GM19455 (cell line): Measurements from ENCODE around the gene MBD4.

Experiments
- ATAC-seq: cut with Tn5 transposase; IDR thresholded peaks from one replicate; pipeline ENCODE4 v1.9.1; 2021; ENCODE audit not compliant: unreplicated experiment

The MBD4 gene

DNA sequence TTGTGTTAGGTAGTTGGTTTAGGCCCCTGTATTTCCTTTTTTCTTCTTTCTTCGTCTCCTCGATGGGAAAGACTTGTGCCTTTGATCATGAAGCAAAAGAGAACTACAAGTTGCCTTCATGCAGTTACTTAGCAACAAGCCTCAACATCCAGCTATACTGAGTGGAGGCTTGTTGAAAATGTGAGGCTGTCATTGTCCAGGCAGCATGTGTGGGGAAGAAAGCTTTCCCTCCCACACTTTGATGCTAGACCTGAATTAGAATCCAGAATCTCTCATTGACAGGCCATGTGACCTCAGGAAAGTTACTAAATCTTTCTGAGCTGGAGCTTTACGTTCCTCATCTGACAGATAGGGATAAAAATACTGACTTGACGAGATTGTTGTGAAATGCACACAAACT is 24.0 kb upstream of the MBD4 start:
- no peak for ATAC-seq

DNA sequence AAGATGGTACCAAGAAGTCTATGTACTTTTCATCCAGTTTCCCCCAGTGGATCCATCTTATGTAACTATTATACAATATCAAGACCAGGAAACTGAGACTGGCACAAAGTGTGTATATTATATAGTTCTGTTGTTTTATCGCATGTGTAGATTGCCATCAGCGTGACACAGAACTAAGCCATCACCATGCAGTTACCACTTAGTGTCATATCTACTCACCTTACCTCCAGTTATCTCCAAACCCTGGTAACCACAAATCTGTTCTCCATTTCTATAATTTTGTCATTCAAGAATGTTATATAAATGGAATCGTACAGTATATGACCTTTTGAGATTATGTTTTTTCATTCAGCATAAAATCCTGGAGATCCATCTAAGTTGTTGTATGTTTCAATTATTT is 23.3 kb upstream of the MBD4 start:
- no peak for ATAC-seq

DNA sequence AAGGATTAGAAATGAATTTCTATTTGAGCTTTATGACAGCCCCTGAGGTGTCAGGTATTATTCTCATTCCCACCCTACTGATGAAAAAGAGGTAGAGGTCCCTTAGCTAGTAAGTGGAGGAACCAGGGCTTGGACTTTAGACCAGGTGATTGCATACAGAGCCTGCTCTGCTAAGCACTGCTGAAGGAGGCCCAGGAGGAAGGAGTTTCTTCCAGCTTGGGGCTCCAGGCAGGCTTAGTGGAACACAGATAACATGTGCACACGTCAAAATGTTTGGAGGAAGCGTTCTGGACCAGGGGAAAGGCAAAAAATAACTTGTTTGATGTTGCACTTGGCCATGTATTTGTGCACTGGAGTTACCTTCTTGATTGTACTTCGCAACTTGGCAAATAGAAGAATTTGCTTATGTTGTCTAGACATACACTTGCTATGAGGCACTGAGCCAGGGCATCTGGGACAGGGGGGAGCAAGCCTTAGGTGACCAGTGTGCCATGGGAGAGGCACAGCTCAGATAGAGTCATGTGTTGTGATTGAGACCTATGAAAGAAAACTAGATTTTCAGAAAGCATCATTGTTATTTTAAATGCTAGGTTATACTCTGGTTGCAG is 22.7 kb upstream of the MBD4 start:
- ATAC-seq, result no peak

DNA sequence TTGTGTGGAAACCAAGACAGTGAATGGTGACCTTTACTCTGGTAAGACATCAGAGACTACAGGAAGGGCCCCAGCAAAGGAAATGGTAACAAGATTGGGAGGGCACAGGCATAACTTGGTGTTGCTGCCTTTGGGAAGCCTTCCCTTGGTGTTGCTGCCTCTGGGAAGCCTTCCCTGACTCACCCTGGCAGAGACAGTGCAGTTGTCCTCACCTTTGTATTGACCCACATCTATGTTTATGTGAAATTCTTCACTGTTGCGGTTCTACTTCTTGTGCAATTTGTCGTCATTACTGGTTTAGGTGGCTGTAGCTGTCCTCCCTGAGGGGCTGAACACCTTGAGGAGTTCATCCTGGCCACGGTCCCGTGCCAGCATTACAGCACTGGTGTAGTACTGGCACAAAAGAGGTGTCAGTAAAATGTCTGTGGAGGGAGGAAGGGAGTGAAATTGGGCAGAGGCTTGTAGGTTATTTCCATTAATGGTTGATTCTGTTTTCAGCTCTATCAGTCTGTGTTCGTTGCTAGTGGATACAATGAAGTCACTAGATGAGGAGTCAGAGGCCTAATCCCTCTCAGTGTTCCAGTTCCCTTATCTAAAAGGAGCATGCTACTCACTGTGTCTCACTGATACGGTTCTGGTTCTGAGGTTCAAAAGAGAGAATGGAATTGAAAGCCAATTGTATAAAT is 21.9 kb upstream of the MBD4 start:
- ATAC-seq, result no peak

DNA sequence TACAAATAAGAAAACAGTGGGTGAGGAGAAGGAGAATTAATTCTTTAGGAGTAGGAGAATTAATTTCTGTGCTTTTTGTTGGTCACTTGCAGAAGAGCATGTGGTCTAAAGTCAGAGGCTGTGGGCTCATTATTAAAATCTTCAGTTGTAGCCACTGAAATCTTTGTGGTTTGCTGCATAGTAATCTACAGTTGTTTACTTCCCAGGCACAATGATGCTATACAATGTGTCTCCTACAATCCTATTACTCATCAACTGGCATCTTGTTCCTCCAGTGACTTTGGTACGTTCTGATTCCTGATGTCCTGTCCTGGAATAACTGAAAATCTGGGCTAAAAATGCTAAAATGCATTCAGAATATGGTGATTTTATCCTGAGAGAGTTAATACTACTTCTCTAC is 21.3 kb upstream of the MBD4 start:
- no peak for ATAC-seq

DNA sequence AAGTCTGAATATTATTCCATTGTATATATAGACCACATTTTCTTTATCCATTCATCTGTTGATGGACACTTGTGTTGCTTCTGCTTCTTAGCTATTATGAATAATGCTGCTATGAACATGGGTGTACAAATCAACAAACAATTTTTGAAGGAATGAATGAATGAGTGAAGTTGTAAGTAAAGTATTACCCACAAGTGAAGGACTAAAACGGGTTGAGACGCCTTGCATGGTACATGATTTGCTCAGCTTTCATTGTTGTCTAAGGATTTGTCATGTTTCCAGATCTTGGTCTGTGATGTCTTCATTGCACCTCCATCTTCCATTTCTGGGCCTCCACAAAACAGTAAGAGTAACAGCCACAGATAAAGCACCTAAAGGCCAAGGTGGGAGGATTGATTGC is 20.8 kb upstream of the MBD4 start:
- ATAC-seq, result no peak

DNA sequence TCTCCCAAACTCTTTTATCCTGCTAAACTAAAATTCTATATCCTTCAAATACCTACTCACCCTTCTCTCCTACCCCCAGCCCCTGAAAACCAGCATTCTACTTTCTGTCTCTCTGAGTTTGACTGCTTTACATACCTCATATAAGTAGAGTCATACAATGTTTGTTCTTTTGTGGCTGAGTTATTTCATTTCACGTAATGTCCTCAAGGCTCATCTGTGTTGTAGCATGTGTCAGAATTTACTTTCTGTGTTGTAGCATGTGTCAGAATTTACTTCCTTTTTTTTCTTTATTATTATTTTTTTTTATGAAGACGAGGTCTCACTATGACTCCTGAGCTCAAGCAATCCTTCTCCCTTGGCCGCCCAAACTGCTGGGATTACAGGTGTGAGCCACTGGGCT is 20.4 kb upstream of the MBD4 start:
- no peak for ATAC-seq

DNA sequence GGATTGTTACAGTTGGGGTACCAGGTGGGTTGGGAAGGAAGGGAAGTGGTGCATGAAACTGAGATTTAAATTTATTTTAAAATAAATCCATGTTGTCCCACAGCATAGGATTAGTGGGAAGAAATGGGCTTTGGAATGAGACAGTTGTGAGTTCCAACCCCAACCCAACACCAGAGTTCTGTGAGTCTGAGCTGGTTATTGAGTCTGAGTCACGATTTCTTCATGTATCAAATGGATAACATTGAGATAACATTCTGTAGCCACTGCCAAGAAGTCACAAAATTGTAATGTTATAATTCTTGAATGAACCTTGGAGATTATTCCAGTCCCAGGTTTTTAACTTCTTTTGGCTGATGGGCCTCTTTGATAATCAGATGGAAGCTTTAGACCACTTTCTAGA is 14.0 kb upstream of the MBD4 start:
- no peak for ATAC-seq

DNA sequence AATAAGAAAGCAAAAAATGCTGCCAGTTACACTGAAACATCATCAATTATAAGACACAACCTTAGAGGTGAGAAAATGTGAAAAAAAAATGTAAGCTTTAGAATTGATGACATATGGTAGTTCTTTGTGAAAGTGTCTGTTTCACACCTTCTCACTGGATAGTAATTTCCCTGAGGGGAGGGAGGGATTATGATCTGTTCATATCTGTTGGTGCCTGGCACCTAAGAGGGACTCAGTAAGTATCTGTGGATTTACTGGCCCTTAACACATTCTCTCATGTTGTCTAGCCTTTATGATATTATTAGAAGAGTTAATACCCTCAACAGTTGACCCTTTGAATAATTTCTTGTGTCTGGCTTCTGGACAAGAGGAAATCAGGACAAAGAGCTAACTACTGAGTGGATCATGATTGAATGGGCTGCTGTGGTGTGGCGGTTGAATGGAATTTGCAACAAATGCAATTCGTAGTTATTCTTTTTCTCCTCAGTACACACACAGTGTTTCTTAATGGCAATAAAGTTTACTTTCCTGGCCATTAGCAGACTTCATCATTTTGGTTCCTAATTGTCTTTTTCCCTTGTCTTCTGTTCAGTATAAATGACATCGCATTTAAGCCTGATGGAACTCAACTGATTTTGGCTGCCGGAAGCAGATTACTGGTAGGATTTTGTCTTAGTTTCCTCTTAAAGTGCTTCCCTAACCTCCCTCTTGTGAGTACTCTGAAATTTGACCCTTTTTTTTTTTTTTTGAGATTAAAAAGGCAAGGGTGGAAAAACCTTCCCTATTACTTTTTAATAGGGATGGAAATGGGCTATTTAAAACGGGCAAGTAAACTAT is 9.7 kb upstream of the MBD4 start:
- no peak for ATAC-seq

DNA sequence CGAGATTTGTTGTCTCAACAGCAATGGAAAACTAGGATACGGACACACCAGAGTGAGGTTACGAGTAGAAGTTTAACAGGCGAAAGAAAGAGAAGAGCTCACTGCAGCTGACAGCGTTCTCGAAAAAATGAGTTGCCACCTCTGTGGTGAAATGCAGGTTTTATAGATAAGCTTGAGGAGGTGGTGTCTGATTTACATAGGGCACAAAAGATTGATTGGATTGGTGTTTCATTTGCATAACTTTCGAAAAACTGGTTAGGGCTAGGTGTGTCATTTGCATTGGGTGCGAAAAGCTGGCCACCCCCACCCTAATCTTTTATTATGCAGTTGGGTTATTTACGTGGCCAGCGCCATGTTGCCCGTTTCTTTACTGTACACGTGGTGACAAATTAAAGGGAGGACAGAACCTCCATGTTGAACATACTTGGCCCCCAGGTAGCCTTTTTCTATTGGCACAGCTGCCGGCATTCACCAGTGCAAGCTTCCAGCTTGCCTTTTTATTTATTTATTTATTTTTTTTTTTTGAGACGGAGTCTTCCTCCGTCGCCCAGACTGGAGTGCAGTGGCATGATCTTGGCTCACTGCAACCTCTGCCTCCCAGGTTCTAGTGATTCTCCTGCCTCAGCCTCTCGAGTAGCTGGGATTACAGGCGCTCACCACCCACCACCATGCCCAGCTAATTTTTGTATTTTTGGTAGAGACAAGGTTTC is 8.6 kb upstream of the MBD4 start:
- no peak for ATAC-seq

DNA sequence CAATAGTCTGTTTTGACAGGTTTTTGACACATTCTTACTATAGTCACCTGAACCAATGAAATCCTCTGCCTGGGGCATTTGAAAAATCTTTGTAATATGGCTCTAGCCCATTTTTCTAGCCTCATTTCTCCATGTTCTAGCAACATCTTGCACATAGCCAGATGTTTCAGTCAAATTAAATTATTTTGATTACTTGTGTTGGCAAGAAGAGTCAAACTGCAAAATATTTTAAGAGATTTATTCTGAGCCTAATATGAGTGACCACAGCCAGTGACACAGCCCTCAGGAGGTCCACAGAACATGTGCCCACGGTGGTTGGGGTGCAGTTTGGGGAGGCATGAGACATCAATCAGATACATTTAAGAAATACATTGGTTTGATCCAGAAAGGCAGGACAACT is 7.2 kb upstream of the MBD4 start:
- no peak for ATAC-seq

DNA sequence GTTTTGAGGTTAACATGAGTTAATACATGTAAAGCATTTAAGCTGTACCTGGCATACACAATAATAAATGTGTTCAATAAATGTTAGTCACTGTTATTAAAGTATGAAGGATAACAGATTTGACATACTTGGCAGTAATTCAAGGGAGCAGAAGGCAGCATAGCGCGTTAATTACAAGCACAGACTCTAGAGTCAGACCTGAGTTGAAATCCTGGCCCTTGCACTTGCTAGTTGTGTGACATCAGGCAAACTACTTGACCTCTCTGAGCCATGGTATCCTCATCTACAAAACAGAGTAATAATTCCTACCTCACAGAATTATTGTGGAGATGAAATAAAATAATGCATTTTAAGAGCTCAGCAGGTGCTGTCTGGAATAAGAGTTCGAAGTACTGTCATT is 5.7 kb upstream of the MBD4 start:
- no peak for ATAC-seq

DNA sequence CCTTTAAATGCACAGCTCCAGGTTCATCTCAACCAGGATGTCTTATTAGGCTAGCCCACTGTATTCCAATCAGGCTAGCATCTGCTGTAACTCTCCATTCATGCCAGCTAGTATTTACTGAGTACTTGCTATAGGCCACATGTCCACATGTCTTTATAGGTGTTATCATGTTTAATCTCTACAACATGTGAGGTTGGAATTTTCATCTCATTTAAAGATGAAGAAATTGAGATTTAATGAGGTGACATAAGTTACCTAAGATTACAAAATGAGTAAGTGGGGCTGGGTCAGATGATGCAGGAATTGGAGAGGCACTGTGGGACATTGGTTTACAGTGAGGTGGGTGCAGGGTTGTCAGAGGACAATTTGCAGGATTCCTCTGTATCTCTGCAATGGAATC is 3.2 kb upstream of the MBD4 start:
- ATAC-seq, result no peak

DNA sequence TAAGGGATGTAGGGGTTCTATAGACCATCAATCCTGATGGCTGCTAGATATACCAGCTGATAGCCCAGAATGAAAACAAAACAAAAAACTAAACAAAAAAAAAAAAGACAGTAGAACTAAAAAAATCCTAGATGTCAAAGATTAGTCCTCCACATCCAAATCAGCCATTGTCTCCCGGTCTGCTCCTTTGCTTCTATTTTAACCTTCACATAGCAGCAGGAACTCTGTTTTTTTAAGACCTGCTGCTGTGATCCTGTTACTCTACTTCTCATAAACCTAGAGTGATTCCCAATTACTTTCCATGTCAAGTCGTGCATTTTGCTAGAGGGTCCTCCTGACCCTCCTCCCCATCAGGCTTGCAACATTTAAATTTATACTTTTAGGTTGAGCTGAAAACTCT is 2.7 kb upstream of the MBD4 start:
- no peak for ATAC-seq

DNA sequence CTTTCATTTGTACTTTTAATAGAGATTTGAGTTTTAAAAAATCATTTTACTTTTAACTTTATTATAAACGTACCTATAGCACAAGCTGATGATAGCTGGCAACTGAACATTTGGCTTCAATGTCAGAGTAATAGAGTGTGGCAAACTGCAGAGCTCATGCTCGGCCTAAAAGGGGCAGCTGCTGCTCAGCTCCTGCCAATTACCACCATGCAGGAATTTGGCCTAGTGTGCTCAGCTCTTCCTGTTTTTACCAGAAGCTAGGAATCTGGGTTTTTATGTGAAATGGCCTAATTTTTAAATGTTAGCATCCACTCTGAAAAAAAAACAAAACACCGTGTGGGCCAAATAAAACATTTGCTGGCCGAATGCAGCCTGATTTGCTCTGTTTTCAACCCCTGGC is 2.0 kb upstream of the MBD4 start:
- no peak for ATAC-seq

DNA sequence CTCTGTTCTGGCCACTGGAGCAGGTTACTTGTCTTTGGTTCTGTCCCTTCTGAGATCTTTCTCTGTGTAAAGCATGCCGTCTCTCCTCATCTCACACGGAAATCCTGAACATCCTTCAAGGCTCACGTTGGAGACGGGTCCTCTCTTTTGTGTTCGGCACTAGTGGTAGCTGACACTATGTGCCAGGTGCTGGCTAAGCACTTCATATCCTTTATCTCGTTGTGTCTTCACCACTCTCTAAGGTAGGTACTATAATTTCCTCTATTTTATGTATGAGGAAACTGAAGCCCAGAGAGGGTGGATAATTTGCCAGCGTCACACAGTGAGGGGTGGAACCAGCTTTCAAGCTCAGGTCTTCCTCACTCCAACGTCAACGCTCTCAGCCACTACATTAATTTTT is 1.5 kb upstream of the MBD4 start:
- no peak for ATAC-seq

DNA sequence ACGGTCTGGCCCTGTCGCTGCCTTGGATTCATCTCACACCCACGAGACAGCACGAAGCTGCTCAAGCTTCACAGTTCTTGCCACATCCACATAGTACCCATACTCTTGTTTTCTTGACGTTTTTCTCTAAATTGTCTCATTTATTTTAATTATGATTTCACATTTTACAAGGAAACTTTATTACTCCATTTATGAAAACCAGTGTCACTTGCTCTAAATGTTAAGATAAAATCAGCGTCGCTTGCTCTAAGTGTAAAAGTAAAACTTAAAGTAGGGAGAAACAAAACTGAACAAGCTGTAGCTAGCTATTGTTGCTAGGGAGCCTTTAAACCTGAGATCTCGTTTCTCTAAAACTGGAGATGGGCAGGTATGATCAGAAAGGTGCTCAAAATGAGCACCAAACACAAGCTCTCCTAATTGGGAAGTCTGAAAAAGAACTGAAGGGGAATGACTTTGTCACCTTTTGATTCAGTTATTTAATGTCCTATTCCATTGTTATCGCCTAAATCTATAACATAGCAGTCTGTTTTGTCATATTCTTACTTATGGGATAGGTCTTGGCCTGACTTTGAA is 956 bp upstream of the MBD4 start:
- ATAC-seq, result no peak

DNA sequence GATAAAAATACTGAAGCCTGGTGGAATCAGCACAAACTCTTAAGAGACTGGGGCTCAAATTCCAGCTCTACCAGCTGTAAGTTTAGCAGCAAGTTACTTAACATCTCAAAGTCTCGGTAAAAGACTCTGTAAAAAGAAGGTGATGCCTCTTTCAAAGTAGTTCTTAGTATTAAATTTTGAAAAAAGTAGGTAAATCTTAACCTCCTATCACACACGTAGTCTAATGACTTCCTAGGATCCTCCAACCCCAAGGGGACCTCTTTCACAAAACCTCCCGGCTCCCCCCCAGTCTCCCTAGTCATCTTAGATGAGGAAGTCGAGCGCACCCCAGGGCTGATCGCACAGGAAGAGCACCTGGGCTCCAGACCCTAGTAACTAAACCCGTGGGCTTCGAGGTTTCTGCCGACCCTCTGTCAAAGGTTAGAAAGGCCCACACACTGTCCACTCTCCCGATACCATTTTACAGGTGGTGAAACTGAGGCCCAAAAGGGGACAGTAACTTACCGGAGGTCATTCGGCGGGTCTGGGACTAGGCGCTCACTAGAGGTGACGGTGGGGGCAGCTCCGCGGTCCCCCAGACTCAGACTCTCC is 427 bp downstream of the MBD4 start:
- no peak for ATAC-seq

DNA sequence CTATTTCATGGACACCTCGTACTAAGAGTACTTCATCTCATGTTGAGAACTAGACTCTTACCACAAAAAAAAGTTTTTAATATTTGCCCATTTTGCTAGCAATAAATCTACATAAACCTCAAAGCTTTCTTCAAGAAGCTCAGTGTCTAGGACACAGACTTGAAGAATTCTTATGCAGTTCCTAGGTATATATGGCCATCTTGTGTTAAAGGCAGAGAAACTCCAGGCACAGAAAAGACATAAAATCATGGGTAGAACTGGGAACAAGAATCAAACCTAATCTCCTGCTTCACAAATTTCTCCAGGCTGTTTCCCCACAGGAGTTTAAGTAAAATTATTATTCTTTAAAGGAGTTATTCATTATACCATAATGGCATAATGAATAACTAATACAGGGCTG is 4.4 kb downstream of the MBD4 start:
- no peak for ATAC-seq

DNA sequence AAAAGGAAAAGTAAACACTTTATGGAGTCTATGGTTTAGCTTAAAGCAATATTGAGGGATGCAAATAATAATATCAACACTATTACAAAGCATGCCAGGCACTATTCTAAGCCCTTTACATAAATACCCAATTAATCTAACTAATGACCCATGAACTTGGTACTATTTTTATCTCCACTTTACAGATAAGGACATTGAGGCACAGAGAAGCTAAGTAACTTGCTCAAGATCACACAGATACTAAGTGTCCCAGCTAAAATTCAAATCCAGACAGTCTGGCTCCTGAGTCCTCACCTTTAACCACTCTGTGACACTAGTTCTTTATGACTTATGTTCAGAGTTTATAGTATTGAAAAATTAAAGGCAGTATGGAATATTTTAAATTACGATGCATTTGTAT is 5.6 kb downstream of the MBD4 start:
- ATAC-seq, result no peak

DNA sequence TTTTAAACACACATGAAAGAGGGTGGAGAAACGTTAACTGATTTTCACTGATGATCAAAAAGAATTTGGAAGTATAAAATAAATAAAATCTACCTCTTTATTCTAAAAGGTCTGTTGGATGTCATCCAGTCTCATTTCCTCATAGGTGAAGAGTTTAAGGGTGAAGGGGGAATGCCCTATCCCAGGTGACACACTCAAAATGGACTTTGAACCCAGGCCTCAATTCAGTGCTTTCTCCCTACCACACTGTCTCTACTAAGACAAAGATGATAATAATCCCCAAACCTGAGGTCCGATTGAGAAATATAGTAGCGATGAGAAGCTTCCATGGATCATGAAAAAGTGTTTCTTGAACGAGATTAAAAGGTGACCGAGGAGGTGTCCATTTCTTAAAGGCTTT is 6.2 kb downstream of the MBD4 start:
- ATAC-seq, result no peak
